ENCODE measurements around the gene APBA2.
"Not testable (repeated sequence)": the region's sequence is repeated elsewhere in the genome, so short reads cannot be mapped to it uniquely, and the experiment has no call there.

The APBA2 gene

GRCh38 chr15:28886431-28887338 is 911 bp downstream of the APBA2 start:
- TF ChIP-seq CTCF (IDR thresholded peaks at IDR 0.05; ENCODE audit: low read depth, low read length), result no peak
- no peak for DNase-seq (ENCODE audit: extremely low read depth, low read depth)

- no peak for TF ChIP-seq CTCF (IDR thresholded peaks at IDR 0.05; ENCODE audit: low read depth, low read length)
- DNase-seq (ENCODE audit: extremely low read depth, low read depth), result no peak
Measured at GRCh38 chr15:28887339-28888174, 1.8 kb downstream of the APBA2 start.

GRCh38 chr15:28888302-28888894 is 2.6 kb downstream of the APBA2 start:
- no peak for TF ChIP-seq CTCF (IDR thresholded peaks at IDR 0.05; ENCODE audit: low read depth, low read length)

GRCh38 chr15:28888900-28889299 is 3.1 kb downstream of the APBA2 start:
- no peak for DNase-seq (ENCODE audit: extremely low read depth, low read depth)
- no peak for TF ChIP-seq CTCF (IDR thresholded peaks at IDR 0.05; ENCODE audit: low read depth, low read length)

More at GRCh38 chr15:28888302-28888894, 2.6 kb downstream of the APBA2 start:
- no peak for DNase-seq (ENCODE audit: extremely low read depth, low read depth)

GRCh38 chr15:28889346-28889745 is 3.6 kb downstream of the APBA2 start:
- DNase-seq (ENCODE audit: extremely low read depth, low read depth), result no peak
- TF ChIP-seq CTCF (IDR thresholded peaks at IDR 0.05; ENCODE audit: low read depth, low read length), result no peak

GRCh38 chr15:28889871-28890270 is 4.1 kb downstream of the APBA2 start:
- DNase-seq (ENCODE audit: extremely low read depth, low read depth), result not testable (repeated sequence)

- not testable (repeated sequence) for DNase-seq (ENCODE audit: extremely low read depth, low read depth)
Measured at GRCh38 chr15:28890291-28890690, 4.5 kb downstream of the APBA2 start.

All from AG09319 (cell line).